OCI-LY3 (cell line): ENCODE data around the gene ZCCHC24.

Source experiments
- EZH2phosphoT487 ChIP-seq: fragments of 200-600 bp; shearing (Covaris generic); IDR thresholded peaks from 2 replicates; pipeline ENCODE4 v1.6.1; 2018; ENCODE audit warnings: antibody characterized with exemption, mixed run types, low read depth
- TF ChIP-seq, protein P1 (sequence below): fragments of 200-600, 300-600 bp; sonication (generic); IDR thresholded peaks from 2 replicates; pipeline ENCODE4 v1.5.1; 2014; ENCODE audit warnings: antibody characterized with exemption, low read length, low read depth

DNA sequence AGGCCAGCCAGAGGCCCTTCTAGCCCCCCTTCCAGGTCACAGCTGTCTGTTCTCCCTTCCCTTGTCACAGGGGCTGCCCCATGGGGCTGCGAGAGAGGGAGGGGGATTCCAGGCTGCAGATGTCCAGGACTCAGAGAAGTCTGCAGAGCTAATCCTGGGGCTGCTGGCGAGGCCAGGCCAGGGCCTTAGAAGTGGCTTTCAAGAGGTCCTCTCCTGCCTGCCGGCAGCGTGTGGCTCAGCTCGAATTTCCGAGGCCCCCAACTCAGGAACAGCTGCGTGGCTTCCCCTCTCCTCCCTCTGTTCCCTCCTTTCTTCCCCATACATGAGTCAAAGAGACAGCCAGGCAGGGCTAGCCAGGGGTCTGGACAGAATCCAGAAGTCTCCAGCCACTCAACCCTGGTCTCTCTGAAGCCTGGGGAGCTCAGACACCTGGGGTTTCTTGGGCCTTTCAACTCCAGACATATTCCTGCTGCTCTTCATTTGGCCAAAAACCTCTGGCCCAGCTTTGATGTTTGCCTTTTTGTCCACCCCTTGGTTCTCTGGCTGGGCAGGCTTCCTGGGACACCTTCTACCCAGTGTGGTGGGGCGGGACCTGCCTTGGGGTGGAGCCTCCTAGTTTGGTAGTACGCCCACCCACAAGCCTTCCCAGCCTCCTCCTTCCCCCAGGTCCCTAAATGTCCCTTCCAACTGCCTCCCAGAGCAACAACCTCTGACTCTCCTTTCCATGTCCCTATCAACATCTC lies 45.1 kb upstream of the ZCCHC24 start:
- TF ChIP-seq, protein P1, sequence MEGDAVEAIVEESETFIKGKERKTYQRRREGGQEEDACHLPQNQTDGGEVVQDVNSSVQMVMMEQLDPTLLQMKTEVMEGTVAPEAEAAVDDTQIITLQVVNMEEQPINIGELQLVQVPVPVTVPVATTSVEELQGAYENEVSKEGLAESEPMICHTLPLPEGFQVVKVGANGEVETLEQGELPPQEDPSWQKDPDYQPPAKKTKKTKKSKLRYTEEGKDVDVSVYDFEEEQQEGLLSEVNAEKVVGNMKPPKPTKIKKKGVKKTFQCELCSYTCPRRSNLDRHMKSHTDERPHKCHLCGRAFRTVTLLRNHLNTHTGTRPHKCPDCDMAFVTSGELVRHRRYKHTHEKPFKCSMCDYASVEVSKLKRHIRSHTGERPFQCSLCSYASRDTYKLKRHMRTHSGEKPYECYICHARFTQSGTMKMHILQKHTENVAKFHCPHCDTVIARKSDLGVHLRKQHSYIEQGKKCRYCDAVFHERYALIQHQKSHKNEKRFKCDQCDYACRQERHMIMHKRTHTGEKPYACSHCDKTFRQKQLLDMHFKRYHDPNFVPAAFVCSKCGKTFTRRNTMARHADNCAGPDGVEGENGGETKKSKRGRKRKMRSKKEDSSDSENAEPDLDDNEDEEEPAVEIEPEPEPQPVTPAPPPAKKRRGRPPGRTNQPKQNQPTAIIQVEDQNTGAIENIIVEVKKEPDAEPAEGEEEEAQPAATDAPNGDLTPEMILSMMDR = no peak
- no peak for TF ChIP-seq EZH2phosphoT487
